ENCODE results near the gene NDUFA8.

NDUFA8 gene

GRCh38 chr9:122202111-122202510 is 42.5 kb upstream of the NDUFA8 start:
- no peak overlapping the region for H3K27ac ChIP-seq
- H3K4me3 ChIP-seq = no peak overlapping the region
- TF ChIP-seq CTCF (IDR thresholded peaks at IDR 0.05) = no peak
- DNase-seq (ENCODE audit: low spot score) = no peak

- no peak for DNase-seq (ENCODE audit: low spot score)
- TF ChIP-seq CTCF (IDR thresholded peaks at IDR 0.05) = no peak
- H3K27ac ChIP-seq = no peak overlapping the region
- no peak overlapping the region for H3K4me3 ChIP-seq
Observed at GRCh38 chr9:122201641-122202040, 42.1 kb upstream of the NDUFA8 start.

GRCh38 chr9:122200960-122201595 is 41.5 kb upstream of the NDUFA8 start:
- no peak for DNase-seq (ENCODE audit: low spot score)
- TF ChIP-seq CTCF (IDR thresholded peaks at IDR 0.05) = no peak

GRCh38 chr9:122197882-122198281 is 38.3 kb upstream of the NDUFA8 start:
- no peak for TF ChIP-seq CTCF (IDR thresholded peaks at IDR 0.05)
- no peak for DNase-seq (ENCODE audit: low spot score)

More at GRCh38 chr9:122200960-122201595, 41.5 kb upstream of the NDUFA8 start:
- H3K4me3 ChIP-seq = no peak overlapping the region
- no peak overlapping the region for H3K27ac ChIP-seq

GRCh38 chr9:122197426-122197825 is 37.8 kb upstream of the NDUFA8 start:
- Histone ChIP-seq H3K4me3 (no peak overlapping the region), H3K27ac (no peak overlapping the region)
- TF ChIP-seq CTCF (IDR thresholded peaks at IDR 0.05) = no peak
- no peak for DNase-seq (ENCODE audit: low spot score)

More at GRCh38 chr9:122197882-122198281, 38.3 kb upstream of the NDUFA8 start:
- Histone ChIP-seq H3K27ac (no peak overlapping the region), H3K4me3 (no peak overlapping the region)

- no peak for DNase-seq (ENCODE audit: low spot score)
- Histone ChIP-seq H3K4me3 (no peak overlapping the region), H3K27ac (no peak overlapping the region)
- no peak for TF ChIP-seq CTCF (IDR thresholded peaks at IDR 0.05)
Observed at GRCh38 chr9:122195875-122196274, 36.3 kb upstream of the NDUFA8 start.

GRCh38 chr9:122193651-122194050 is 34.1 kb upstream of the NDUFA8 start:
- Histone ChIP-seq H3K4me3 (no peak overlapping the region), H3K27ac (no peak overlapping the region)
- no peak for DNase-seq (ENCODE audit: low spot score)

More at GRCh38 chr9:122193651-122194050, 34.1 kb upstream of the NDUFA8 start:
- no peak for TF ChIP-seq CTCF (IDR thresholded peaks at IDR 0.05)
